Right atrium auricular region (tissue), 2 donors: ENCODE measurements around the gene SLC6A1. TPM values are rescaled to one million over a fixed set of nuclear protein-coding genes. Genes with fewer than 3 reads are reported as not detected.

Experiments
- DNase-seq: peaks from one replicate; pipeline ENCODE4 v3.0.0-alpha.2; 2019; ENCODE audit warnings: low spot score
- H3K27ac ChIP-seq, 2 donors: fragments of 200-600 bp; sonication (generic); 1 replicate in 1 of 2; 2 replicates in 1 of 2; pipeline ENCODE4 v1.5.1; 2016 to 2019
- H3K27me3 ChIP-seq, 2 donors: fragments of 200-600 bp; sonication (generic); one replicate each; pipeline versions ENCODE4 v1.5.1 to v1.6.0; 2017 to 2019
- H3K36me3 ChIP-seq: fragments of 200-600 bp; sonication (generic); one replicate; pipeline ENCODE4 v1.5.1; 2016
- H3K4me1 ChIP-seq, 2 donors: fragments of 200-600 bp; sonication (generic); one replicate each; pipeline versions ENCODE4 v1.5.1 to v1.6.0; 2017 to 2019
- H3K4me3 ChIP-seq, 2 donors: fragments of 200-600 bp; sonication (generic); 1 replicate in 1 of 2; 2 replicates in 1 of 2; pipeline ENCODE4 v1.5.1; 2017 to 2019; ENCODE audit warnings: mild to moderate bottlenecking in 1 of 2, moderate library complexity in 1 of 2
- H3K9me3 ChIP-seq, 2 donors: fragments of 200-600 bp; sonication (generic); one replicate each; pipeline ENCODE4 v1.5.1; 2019
- CTCF ChIP-seq, 2 donors: fragments of 200-600 bp; sonication (generic); IDR thresholded peaks; one replicate each; pipeline ENCODE4 v1.5.1; 2019; ENCODE audit warnings: antibody characterized with exemption in 2 of 2
- total RNA-seq, 2 donors: library from RNA; depleted of rRNA; stranded (reverse); fragments of >200 nt; gene quantifications; one replicate each; pipeline ENCODE4 v1.1.0, GENCODE V29; 2016

Gene SLC6A1
- total RNA-seq, 2 donors from 2014 or later = 1.3 to 4.1 TPM

DNA sequence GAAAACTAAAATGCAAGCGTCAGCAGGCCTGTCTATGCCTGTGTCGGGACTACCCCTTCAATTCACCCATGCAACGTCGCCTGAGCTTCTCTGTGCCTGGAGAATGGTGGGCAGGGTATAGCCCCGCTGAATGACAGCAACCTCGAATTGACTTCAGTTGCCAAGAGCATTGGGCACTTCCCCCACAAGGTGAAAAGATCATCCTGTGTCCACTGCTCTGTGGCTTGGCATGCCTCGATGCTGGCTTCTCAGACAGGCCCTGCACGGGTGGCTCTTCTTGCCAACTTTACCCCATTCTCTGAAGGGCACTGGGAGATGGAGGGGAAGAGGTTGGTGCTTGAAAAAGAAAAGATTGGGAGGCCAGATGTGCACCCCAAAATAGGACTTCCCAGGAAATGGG, 3.3 kb downstream of the SLC6A1 start:
- TF ChIP-seq CTCF (IDR thresholded peaks at IDR 0.05) = no peak
- Histone ChIP-seq H3K9me3 (no peaks in the 10 kb centered on the region), H3K27me3 (peaks cover 0 to 6% of the 10 kb centered on the region in 2 donors), H3K27ac (no peak overlapping the region), H3K4me3 (no peak overlapping the region), H3K36me3 (no peaks in the 10 kb centered on the region), H3K4me1 (peaks cover 0 to 20% of the 10 kb centered on the region in 2 donors)
- DNase-seq = no peak

GRCh38 chr3:10996345-10997013, 3.9 kb downstream of the SLC6A1 start:
- H3K36me3 ChIP-seq = no peaks in the 10 kb centered on the region
- peaks cover 0 to 20% of the 10 kb centered on the region in 2 donors for H3K4me1 ChIP-seq
- no peak overlapping the region for H3K4me3 ChIP-seq
- DNase-seq = no peak
- TF ChIP-seq CTCF (IDR thresholded peaks at IDR 0.05) = no peak
- no peak overlapping the region for H3K27ac ChIP-seq
- H3K27me3 ChIP-seq = peaks cover 0 to 6% of the 10 kb centered on the region in 2 donors
- H3K9me3 ChIP-seq = no peaks in the 10 kb centered on the region

GRCh38 chr3:10997196-10997595, 4.6 kb downstream of the SLC6A1 start:
- no peak for TF ChIP-seq CTCF (IDR thresholded peaks at IDR 0.05)
- DNase-seq = no peak
- Histone ChIP-seq H3K27me3 (peaks cover 0 to 6% of the 10 kb centered on the region in 2 donors), H3K4me3 (no peak overlapping the region), H3K36me3 (no peaks in the 10 kb centered on the region), H3K4me1 (peaks cover 0 to 15% of the 10 kb centered on the region in 2 donors), H3K27ac (no peak overlapping the region), H3K9me3 (no peaks in the 10 kb centered on the region)

DNA sequence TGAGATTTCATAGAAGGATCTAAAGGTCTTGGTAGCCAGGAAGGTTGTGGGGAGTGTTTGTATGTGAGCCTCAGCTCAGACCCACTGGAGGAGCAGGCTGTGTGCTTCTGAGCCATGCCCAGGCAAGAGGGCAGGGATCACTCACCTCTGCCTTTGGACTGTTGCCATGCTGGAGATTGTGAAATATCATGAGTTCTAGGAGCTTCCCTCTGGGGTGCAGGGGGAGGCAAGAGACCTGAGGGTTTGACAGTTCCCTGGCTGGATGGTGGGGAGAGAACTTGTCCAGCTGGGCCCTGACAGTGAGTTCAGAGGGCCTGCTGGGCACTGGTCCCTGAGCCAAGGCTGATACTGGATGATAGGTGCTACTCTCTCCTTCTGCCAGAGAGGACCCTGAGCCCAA, 6.0 kb downstream of the SLC6A1 start:
- H3K4me1 ChIP-seq = peaks cover 0 to 7% of the 10 kb centered on the region in 2 donors
- no peak for TF ChIP-seq CTCF (IDR thresholded peaks at IDR 0.05)
- no peak overlapping the region for H3K4me3 ChIP-seq
- no peak overlapping the region for H3K27ac ChIP-seq
- H3K36me3 ChIP-seq = no peaks in the 10 kb centered on the region
- DNase-seq = no peak
- H3K27me3 ChIP-seq = no peaks in the 10 kb centered on the region
- no peaks in the 10 kb centered on the region for H3K9me3 ChIP-seq

- Histone ChIP-seq H3K27ac (no peak overlapping the region), H3K9me3 (no peaks in the 10 kb centered on the region), H3K27me3 (no peaks in the 10 kb centered on the region), H3K36me3 (no peaks in the 10 kb centered on the region), H3K4me1 (no peaks in the 10 kb centered on the region), H3K4me3 (no peak overlapping the region)
- no peak for DNase-seq
- no peak for TF ChIP-seq CTCF (IDR thresholded peaks at IDR 0.05)
These were observed 6.9 kb downstream of the SLC6A1 start for GRCh38 chr3:10999221-11000107.
